Osteoblast (primary cell): Measurements from ENCODE around the gene ADGRB3. TPM values are rescaled to one million over a fixed set of nuclear protein-coding genes. Genes with fewer than 3 reads are reported as not detected.
A peak's percentile ranks its signal among the peaks of the same experiment; 100 is the strongest.

Source experiments
- DNase-seq: peaks from one replicate; pipeline ENCODE4 v3.0.0; 2011; ENCODE audit warnings: low spot score, mixed read lengths; ENCODE audit not compliant: insufficient read length; ENCODE audit errors: missing footprints
- H2AFZ ChIP-seq: 2 replicates; pipeline ENCODE4 v1.6.0; 2011; ENCODE audit warnings: mild to moderate bottlenecking, low read length
- H3K27ac ChIP-seq: 2 replicates; pipeline ENCODE4 v1.5.1; 2011; ENCODE audit warnings: mild to moderate bottlenecking, low read depth, low read length, moderate library complexity
- H3K27me3 ChIP-seq: 2 replicates; pipeline ENCODE4 v1.6.0; 2012; ENCODE audit warnings: mild to moderate bottlenecking, control low read depth, inconsistent platforms, low read length, moderate library complexity; ENCODE audit not compliant: insufficient read depth
- H3K36me3 ChIP-seq: 2 replicates; pipeline ENCODE4 v1.5.1; 2011; ENCODE audit warnings: mild to moderate bottlenecking, low read length, control low read depth, moderate library complexity; ENCODE audit not compliant: insufficient read depth
- H3K4me1 ChIP-seq: 2 replicates; pipeline ENCODE4 v1.5.1; 2011; ENCODE audit warnings: mild to moderate bottlenecking, low read length, control low read depth, moderate library complexity; ENCODE audit not compliant: insufficient read depth
- H3K4me2 ChIP-seq: 2 replicates; pipeline ENCODE4 v1.6.0; 2011; ENCODE audit warnings: mild to moderate bottlenecking, low read length; ENCODE audit not compliant: insufficient read depth
- H3K4me3 ChIP-seq: fragments of 200-600 bp; sonication (generic); 3 replicates; pipeline ENCODE4 v1.5.1; 2012; ENCODE audit warnings: mild to moderate bottlenecking, low read length, inconsistent platforms; ENCODE audit not compliant: insufficient read depth
- H3K79me2 ChIP-seq: 2 replicates; pipeline ENCODE4 v1.6.0; 2012; ENCODE audit warnings: mild to moderate bottlenecking, low read length, control low read depth, inconsistent platforms; ENCODE audit not compliant: insufficient read depth
- H3K9me3 ChIP-seq: 2 replicates; pipeline ENCODE4 v1.5.1; 2011; ENCODE audit warnings: low read depth, low read length, control low read depth
- H4K20me1 ChIP-seq: 2 replicates; pipeline ENCODE4 v1.6.0; 2012; ENCODE audit warnings: mild to moderate bottlenecking, low read length, control low read depth; ENCODE audit not compliant: insufficient read depth
- total RNA-seq: library from RNA; depleted of rRNA; stranded (reverse); fragments of >200 nt; gene quantifications from 2 replicates; pipeline ENCODE4 v1.2.3, GENCODE V29; 2012
- TF ChIP-seq, protein P1 (sequence below): IDR thresholded peaks from 2 replicates; pipeline ENCODE4 v1.5.1; 2011; ENCODE audit warnings: mild to moderate bottlenecking, low read depth, low read length, moderate library complexity; ENCODE audit errors: extremely low read depth

ADGRB3 gene
- total RNA-seq, 1 donor, result not detected

- Histone ChIP-seq H3K27me3 (no peaks in the 10 kb centered on the region), H3K36me3 (no peaks in the 10 kb centered on the region), H4K20me1 (no peaks in the 10 kb centered on the region), H3K9me3 (no peaks in the 10 kb centered on the region), H3K4me3 (no peak overlapping the region), H3K4me2 (no peak overlapping the region), H3K27ac (no peak overlapping the region), H2AFZ (no peak overlapping the region), H3K4me1 (peaks cover 16% of the 10 kb centered on the region), H3K79me2 (no peaks in the 10 kb centered on the region)
- DNase-seq, result peak; percentile 0
- TF ChIP-seq, protein P1, sequence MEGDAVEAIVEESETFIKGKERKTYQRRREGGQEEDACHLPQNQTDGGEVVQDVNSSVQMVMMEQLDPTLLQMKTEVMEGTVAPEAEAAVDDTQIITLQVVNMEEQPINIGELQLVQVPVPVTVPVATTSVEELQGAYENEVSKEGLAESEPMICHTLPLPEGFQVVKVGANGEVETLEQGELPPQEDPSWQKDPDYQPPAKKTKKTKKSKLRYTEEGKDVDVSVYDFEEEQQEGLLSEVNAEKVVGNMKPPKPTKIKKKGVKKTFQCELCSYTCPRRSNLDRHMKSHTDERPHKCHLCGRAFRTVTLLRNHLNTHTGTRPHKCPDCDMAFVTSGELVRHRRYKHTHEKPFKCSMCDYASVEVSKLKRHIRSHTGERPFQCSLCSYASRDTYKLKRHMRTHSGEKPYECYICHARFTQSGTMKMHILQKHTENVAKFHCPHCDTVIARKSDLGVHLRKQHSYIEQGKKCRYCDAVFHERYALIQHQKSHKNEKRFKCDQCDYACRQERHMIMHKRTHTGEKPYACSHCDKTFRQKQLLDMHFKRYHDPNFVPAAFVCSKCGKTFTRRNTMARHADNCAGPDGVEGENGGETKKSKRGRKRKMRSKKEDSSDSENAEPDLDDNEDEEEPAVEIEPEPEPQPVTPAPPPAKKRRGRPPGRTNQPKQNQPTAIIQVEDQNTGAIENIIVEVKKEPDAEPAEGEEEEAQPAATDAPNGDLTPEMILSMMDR, result no peak
These were observed 387.9 kb downstream of the ADGRB3 start for GRCh38 chr6:69022993-69023392.

DNA sequence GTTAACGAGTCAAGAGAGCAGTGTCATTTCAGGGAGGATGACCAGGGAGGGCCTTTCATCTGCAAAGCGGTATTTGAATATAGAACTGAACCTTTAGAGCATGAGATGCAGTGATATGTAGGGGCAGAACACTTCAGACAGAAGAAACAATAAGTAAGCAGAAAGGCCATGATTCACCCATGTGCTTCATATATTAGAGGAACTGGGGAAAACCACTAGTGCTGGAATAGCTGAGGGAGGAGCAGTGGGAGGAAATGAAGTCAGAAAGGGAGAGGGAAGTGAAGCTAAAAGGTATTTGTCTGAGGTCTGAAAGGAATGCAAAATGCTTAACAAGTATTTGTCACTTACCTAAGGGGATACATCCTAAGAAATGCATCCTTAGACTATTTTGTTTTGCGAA lies 391.2 kb downstream of the ADGRB3 start:
- H3K27me3 ChIP-seq, result no peaks in the 10 kb centered on the region
- H3K9me3 ChIP-seq, result no peaks in the 10 kb centered on the region
- peaks cover 19% of the 10 kb centered on the region for H3K4me1 ChIP-seq
- no peaks in the 10 kb centered on the region for H3K79me2 ChIP-seq
- H3K27ac ChIP-seq, result peak overlapping the region; percentile 56
- TF ChIP-seq, protein P1, result no peak
- no peak for DNase-seq
- H3K4me2 ChIP-seq, result no peak overlapping the region
- no peaks in the 10 kb centered on the region for H4K20me1 ChIP-seq
- no peak overlapping the region for H3K4me3 ChIP-seq
- no peaks in the 10 kb centered on the region for H3K36me3 ChIP-seq
- peak overlapping the region; percentile 46 for H2AFZ ChIP-seq

GRCh38 chr6:69026715-69027114 lies 391.6 kb downstream of the ADGRB3 start:
- Histone ChIP-seq H3K36me3 (no peaks in the 10 kb centered on the region), H3K4me1 (peaks cover 19% of the 10 kb centered on the region), H3K9me3 (no peaks in the 10 kb centered on the region), H2AFZ (no peak overlapping the region), H3K4me2 (no peak overlapping the region), H3K27ac (peak overlapping the region; percentile 56), H4K20me1 (no peaks in the 10 kb centered on the region), H3K4me3 (no peak overlapping the region), H3K79me2 (no peaks in the 10 kb centered on the region), H3K27me3 (no peaks in the 10 kb centered on the region)
- no peak for DNase-seq
- TF ChIP-seq, protein P1, result no peak

- no peak overlapping the region for H3K27ac ChIP-seq
- H3K27me3 ChIP-seq, result no peaks in the 10 kb centered on the region
- H3K36me3 ChIP-seq, result no peaks in the 10 kb centered on the region
- H3K79me2 ChIP-seq, result no peaks in the 10 kb centered on the region
- no peak overlapping the region for H2AFZ ChIP-seq
- peak; percentile 2 for DNase-seq
- H4K20me1 ChIP-seq, result no peaks in the 10 kb centered on the region
- H3K9me3 ChIP-seq, result no peaks in the 10 kb centered on the region
- H3K4me2 ChIP-seq, result no peak overlapping the region
- TF ChIP-seq, protein P1, result no peak
- no peak overlapping the region for H3K4me3 ChIP-seq
- peaks cover 19% of the 10 kb centered on the region for H3K4me1 ChIP-seq
These were observed 392.8 kb downstream of the ADGRB3 start for GRCh38 chr6:69027861-69028260.
